ENCODE results near the gene MDK. TPM values are rescaled to one million over a fixed set of nuclear protein-coding genes. Genes with fewer than 3 reads are reported as not detected.

The MDK gene
- polyA plus RNA-seq, 1 donor: 141 TPM

GRCh38 chr11:46347637-46348311 lies 33.7 kb upstream of the MDK start:
- DNase-seq (ENCODE audit: low read depth): no peak

DNA sequence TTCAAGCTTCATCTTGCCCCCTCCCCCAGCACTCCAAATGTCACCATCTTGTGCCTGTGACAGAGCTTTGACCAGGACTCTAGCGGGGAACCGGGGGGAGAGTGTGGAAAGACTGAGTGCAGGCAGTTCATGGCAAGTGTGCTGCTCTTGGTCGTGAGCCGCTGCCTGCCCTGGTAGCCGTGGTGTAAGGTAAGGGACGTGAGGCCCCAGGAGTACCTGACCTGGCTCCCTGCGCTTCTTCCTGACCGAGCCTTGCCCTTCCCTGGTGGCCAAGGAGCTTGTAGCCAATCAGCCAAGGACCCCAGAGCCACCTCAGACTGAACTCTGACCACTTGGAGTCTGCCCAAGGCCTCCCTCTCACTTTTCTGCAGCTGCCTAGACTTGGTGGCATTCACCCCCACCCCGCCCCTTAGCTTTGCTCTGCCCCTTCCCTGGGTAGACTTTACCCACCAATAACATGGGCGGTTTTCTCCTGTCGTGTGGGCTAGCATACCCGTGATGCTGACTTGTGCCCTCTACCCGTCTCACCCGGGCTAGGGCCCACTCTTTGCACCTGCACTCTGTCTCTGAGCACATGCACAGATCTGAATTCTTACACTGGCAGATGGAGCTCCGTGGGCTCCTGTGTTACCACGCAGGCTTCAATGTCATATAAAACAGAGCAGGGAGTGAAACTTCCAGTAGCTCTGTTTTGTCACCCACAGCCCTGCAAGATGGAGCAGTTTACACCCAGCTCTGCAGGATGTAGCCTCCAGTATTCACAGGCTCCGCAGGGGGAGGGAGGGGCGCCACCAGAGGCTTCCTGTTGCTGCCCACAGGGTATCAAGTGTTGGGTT lies 32.7 kb upstream of the MDK start:
- no peak for DNase-seq (ENCODE audit: low read depth)

- DNase-seq (ENCODE audit: low read depth): no peak
Observed at GRCh38 chr11:46350695-46351094, 30.8 kb upstream of the MDK start.

- DNase-seq (ENCODE audit: low read depth): no peak
Observed at GRCh38 chr11:46351148-46351547, 30.3 kb upstream of the MDK start.

DNA sequence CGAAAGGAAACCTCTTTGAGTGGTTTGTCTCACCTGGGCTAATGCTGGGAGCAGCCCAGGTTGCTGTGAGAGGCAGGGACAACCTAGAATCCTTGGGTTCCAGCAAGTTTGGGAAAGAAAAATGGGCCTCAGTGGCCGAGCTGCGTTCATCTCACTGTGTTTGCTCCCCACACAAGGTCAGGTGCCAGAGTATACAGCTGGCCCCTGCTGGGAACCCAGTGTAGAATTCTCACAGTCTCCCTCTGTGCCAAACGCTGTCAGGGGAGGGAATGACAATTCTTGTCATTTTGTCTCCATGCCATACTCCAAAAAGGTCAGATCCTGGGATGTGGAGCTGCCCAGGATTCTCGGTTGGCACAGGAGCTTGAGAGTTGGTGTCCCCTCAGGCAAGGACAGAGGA lies 29.9 kb upstream of the MDK start:
- no peak for DNase-seq (ENCODE audit: low read depth)

GRCh38 chr11:46352063-46352841 lies 29.2 kb upstream of the MDK start:
- no peak for DNase-seq (ENCODE audit: low read depth)

- no peak for DNase-seq (ENCODE audit: low read depth)
Observed at GRCh38 chr11:46353698-46354097, 27.8 kb upstream of the MDK start.

DNA sequence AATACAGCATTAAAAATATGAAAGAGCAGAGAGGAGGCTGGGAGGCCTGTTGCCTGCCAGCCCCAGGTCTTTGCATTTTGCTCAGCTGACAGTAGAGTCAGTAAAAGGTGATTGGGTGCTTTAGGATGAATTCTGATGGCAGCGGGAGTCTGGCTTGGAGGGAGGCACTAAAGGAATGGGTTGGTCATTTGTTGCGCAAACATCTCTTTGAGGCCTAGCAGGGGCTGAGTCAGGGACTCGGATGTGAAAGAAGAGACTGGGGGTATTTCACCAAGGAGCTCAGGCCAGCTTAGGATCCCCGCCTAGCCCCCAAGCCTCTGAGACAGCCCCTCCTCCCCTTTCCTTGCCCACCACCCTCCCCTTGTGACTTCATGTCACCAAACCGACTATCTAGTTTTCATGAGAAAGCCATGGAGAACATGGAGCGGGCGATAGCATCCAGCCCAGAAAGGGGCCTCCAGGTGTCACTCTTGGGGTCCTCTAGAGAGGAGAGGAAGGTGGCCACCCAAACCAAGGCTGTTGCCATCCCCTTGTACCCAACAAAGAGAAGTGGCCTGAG lies 24.5 kb upstream of the MDK start:
- no peak for DNase-seq (ENCODE audit: low read depth)

DNA sequence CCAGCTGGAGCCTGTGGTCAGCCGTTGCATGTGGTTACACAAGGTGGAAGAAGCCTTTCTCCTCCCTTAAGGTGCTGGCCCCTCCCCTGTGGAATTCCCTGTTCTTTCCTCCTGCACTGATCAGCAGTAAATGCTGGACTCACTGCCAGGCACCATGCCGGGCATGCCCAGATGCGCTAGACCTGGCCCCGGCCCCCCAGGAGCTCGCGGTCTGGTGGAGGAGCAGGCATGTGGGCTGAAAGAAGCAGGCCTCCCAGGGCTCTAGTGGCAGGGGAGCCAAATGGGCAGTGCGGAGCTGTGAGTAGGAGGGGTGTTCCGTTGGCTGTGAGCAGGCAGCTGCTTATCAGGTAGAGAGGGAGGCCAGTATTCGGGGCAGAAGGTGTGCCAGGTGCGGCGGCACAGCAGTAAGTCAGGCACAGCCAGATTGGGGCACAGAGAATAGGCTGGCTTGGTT lies 24.0 kb upstream of the MDK start:
- DNase-seq (ENCODE audit: low read depth): no peak

GRCh38 chr11:46359953-46360352 lies 21.5 kb upstream of the MDK start:
- DNase-seq (ENCODE audit: low read depth): no peak

GRCh38 chr11:46360878-46361277 lies 20.6 kb upstream of the MDK start:
- DNase-seq (ENCODE audit: low read depth): no peak

DNA sequence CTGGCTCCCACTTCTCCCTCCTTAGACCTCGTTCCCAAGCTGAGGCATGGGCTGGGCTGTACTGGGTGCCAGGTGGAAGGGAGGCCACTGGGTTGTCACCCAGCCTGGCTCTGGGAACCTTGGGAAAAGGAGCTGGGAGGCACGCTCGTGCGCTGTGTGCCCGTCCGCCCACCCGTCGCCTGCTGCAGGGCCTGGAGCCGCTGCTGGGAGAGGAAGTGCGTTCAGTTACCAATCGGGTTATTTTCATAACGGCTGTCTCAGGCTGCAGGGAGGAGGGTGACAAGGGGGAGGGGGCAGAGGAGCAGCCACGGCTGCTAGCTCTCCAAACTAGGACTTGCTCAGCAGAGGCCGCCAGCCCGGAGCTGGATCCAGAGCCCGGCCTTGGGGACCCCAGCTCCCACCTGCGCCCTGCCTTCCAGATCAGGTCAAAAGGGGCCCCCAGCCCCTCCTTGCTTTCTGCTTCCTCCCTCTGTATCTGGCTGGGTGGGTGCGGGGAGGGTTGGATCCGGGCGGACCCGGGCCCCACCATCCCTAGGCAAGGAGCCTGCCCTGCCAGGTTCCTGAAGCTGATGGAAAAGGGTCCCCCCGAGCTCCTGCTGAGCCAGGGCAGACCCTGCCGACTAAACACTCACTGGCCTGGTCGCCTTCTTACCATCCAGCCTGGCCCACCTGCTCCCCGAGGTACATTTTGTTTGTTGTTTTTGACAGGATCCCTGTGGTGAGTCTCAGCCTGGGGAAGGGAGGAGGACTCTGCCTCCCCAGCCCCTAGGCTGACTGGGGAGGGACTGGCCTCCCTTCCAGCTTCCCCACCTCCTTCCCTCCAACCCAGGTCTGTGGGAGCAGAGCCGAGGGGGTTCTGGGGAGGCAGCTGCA lies 19.9 kb upstream of the MDK start:
- DNase-seq (ENCODE audit: low read depth): no peak

DNA sequence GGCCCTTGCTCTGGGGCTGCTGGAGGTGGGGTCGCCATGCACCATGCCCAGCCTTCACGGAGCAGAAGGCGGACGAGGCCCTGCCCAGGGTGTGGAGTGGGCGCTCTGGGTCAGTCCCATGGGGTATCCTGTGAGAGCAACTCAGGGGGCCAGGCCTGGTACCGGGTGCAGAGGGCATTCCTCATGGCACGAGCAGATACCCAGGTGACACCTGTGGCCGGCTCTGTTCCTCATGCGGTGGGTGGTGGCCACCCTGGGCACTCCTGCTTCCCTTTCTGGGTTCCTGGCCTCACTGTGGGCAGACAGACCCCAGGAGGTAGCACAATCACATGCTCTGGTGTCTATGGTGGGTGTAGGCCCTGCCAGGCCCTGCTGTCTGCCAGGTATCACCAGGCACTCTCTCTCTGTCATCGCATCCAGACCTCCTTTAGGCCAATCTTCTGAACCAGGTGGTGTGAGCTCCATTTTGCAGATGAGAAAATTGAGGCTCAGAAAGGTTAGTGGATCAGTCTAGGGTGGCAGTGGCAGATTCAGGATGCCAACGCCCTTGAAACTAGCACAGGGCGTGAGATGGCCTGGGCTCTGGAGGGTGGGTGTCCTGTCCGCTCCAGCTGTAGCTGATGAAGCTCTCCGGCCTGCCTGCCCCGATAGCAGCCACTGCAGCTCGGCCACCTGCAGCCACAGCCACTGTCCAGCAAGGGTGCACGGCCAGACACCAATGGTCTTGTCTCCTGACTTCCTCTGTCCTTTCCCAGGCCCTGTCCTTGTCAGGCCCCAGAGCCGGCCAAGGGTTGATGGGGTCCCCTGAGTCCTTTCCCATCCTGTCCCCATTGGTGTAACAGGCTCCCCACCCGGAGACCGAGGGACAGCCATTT lies 19.1 kb upstream of the MDK start:
- DNase-seq (ENCODE audit: low read depth): no peak

DNA sequence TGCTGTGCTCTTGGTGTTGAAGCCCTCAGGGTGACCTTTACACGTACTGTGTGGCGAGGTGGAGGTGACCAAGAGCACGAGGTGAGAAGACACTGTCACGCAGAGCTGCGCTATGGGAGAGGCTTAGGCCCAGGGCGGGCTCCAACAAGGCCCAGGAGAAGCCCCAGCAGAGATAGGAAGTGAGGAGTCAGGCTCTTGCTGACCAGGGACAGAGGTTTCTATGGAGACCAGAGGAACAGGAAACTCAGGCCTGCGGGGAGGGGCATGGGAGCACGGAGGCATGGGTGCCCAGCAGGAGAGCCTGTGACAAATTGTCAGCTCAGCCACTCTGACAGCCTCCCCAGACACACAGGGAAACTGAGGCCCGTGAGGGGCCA lies 18.4 kb upstream of the MDK start:
- no peak for DNase-seq (ENCODE audit: low read depth)

DNA sequence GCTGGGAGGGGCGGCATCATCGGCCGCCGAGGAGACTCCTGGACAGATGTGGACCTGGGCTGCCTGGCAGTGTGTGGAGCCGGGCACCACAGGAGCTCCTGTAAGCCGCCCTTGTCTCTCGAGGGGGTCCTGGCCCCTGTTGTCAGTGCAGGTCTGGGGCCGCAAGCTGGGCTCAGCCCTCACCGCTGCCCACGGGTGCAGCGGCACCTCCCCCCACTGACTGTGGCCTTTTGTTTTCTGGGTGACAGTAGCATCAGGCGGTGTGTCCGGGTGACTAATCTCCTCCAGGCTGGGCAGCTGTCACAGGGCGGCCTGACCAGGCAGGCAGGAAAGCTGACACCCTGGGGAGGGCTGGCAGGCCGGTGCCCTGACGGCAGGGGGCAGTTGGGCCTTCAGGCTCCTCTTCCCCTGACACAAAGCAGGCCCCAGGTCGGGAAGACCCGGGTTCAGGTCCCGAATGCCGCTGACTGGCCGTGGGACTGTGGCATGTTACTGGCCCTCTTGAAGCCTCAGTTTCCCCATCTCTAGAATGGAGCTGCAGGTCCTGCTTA lies 17.9 kb upstream of the MDK start:
- DNase-seq (ENCODE audit: low read depth): no peak

DNA sequence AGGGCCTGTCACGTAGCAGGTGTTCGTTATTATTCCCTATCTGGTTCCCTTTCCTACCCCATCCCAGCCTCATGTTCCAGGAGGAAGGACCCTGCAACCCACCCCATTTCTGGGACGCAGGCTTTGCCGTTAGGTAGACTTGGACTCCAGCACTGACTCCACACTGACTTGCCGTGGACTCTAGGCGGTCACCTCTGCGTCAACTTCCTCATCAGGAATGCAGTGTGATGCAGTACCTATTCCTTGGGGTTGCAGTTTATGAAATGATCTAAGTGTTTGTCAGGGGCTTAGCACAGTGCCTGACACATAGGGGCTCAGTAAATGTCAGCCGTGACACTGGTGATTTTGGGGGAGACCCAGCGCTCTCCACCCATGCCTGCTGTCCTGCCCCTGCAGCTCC lies 17.4 kb upstream of the MDK start:
- DNase-seq (ENCODE audit: low read depth): no peak

- DNase-seq (ENCODE audit: low read depth): no peak
Observed at GRCh38 chr11:46364791-46365190, 16.7 kb upstream of the MDK start.

DNA sequence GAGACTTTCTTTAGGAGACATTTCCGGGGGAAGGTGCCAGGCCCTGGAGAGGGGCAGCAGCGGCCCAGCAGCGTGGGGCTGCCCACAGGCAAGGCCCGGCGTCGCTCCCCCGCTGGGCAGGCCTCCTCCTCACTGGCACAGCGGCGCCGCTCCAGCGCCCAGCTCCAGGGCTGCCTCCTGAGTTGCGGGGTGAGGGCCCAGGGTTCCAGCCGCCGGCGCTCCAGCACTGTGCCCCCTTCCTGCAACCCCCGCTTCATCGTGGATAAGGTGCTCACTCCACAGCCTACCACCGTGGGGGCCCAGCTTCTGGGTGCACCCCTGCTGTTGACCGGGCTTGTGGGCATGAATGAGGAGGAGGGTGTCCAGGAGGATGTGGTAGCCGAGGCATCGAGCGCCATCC lies 15.2 kb upstream of the MDK start:
- no peak for DNase-seq (ENCODE audit: low read depth)

GRCh38 chr11:46366661-46367161 lies 14.8 kb upstream of the MDK start:
- DNase-seq (ENCODE audit: low read depth): no peak

Data from forelimb muscle (tissue), 1 donor.